ENCODE measurements around the gene MTCL1.

GRCh38 chr18:8818982-8819381 lies 113.6 kb downstream of the MTCL1 start:
- TF ChIP-seq CTCF (IDR thresholded peaks at IDR 0.05; ENCODE audit: insufficient read depth, low read depth, low read length) (no peak), EZH2 (IDR thresholded peaks at IDR 0.05; ENCODE audit: insufficient read depth, low read length) (no peak)
